ENCODE data around the gene GLOD4. TPM values are rescaled to one million over a fixed set of nuclear protein-coding genes. Genes with fewer than 3 reads are reported as not detected.

Gene GLOD4
- total RNA-seq, 1 donor from 2014 or later: 61.8 TPM

- Histone ChIP-seq H3K9me3 (ENCODE audit: insufficient read depth, low read depth, low read length) (no peaks in the 10 kb centered on the region), H4K20me1 (ENCODE audit: insufficient read depth, low read length) (peaks cover 53% of the 10 kb centered on the region), H3K36me3 (ENCODE audit: insufficient read depth, low read length) (peaks cover 7% of the 10 kb centered on the region), H3K27me3 (ENCODE audit: insufficient read depth, low read length) (no peaks in the 10 kb centered on the region), H2AFZ (ENCODE audit: low read depth, low read length) (peak overlapping the region; percentile 59), H3K4me3 (ENCODE audit: insufficient read depth, low read depth, low read length) (peak overlapping the region; percentile 76), H3K4me2 (ENCODE audit: low read length) (peak overlapping the region; percentile 97), H3K79me2 (ENCODE audit: insufficient read depth, low read length) (peaks cover 47% of the 10 kb centered on the region), H3K4me1 (ENCODE audit: insufficient read depth, low read length) (peaks cover 18% of the 10 kb centered on the region), H3K27ac (ENCODE audit: low read depth, low read length) (peak overlapping the region; percentile 53), H3K9ac (ENCODE audit: low read length) (peak overlapping the region; percentile 74)
- Mint-ChIP-seq H3K9me3 (ENCODE audit: unreplicated experiment) (no peaks in the 10 kb centered on the region), H3K36me3 (ENCODE audit: low read depth, unreplicated experiment) (peaks cover 5% of the 10 kb centered on the region), H3K27ac (ENCODE audit: unreplicated experiment) (peak overlapping the region; percentile 87), H3K27me3 (ENCODE audit: low read depth, unreplicated experiment) (peaks cover 3% of the 10 kb centered on the region), H3K4me1 (ENCODE audit: low read depth, unreplicated experiment) (peaks cover 7% of the 10 kb centered on the region), H3K4me3 (ENCODE audit: unreplicated experiment) (peak overlapping the region; percentile 93)
- FAIRE-seq (no peak), DNase-seq (ENCODE audit: low read depth) (no peak)
- TF ChIP-seq EZH2 (IDR thresholded peaks at IDR 0.05; ENCODE audit: insufficient read depth, low read length) (no peak), CTCF (IDR thresholded peaks at IDR 0.05; ENCODE audit: insufficient read depth, low read depth, low read length) (no peak)
Measured at GRCh38 chr17:732902-733720, 49.0 kb downstream of the GLOD4 start.

- H3K4me3 Mint-ChIP-seq (ENCODE audit: unreplicated experiment): peak within 1 kb of the TSS; percentile 93
- peak within 1 kb of the TSS; percentile 76 for H3K4me3 ChIP-seq (ENCODE audit: insufficient read depth, low read depth, low read length)
Measured at GRCh38 chr17:732067-732901, 49.8 kb downstream of the GLOD4 start, which contains the start of gene TLCD3A. Gene TLCD3A, plus strand, starts transcription at chr17:732596. Its CDS starts 52 bp downstream, at chr17:732648.

More at GRCh38 chr17:732067-732901, 49.8 kb downstream of the GLOD4 start, which contains the start of gene TLCD3A:
- Histone ChIP-seq H3K36me3 (ENCODE audit: insufficient read depth, low read length) (peaks cover 7% of the 10 kb centered on the region), H2AFZ (ENCODE audit: low read depth, low read length) (peak within 1 kb of the TSS; percentile 83), H3K9ac (ENCODE audit: low read length) (peak within 1 kb of the TSS; percentile 82), H3K79me2 (ENCODE audit: insufficient read depth, low read length) (peaks cover 41% of the 10 kb centered on the region), H3K9me3 (ENCODE audit: insufficient read depth, low read depth, low read length) (no peaks in the 10 kb centered on the region), H4K20me1 (ENCODE audit: insufficient read depth, low read length) (peaks cover 47% of the 10 kb centered on the region), H3K4me1 (ENCODE audit: insufficient read depth, low read length) (peaks cover 18% of the 10 kb centered on the region), H3K27ac (ENCODE audit: low read depth, low read length) (peak within 1 kb of the TSS; percentile 53), H3K4me2 (ENCODE audit: low read length) (peak within 1 kb of the TSS; percentile 97), H3K27me3 (ENCODE audit: insufficient read depth, low read length) (no peaks in the 10 kb centered on the region)
- H3K4me1 Mint-ChIP-seq (ENCODE audit: low read depth, unreplicated experiment): peaks cover 7% of the 10 kb centered on the region
- FAIRE-seq (no peak), DNase-seq (ENCODE audit: low read depth) (no peak)
- peaks cover 2% of the 10 kb centered on the region for H3K36me3 Mint-ChIP-seq (ENCODE audit: low read depth, unreplicated experiment)
- TF ChIP-seq CTCF (IDR thresholded peaks at IDR 0.05; ENCODE audit: insufficient read depth, low read depth, low read length) (no peak), EZH2 (IDR thresholded peaks at IDR 0.05; ENCODE audit: insufficient read depth, low read length) (no peak)
- no peaks in the 10 kb centered on the region for H3K9me3 Mint-ChIP-seq (ENCODE audit: unreplicated experiment)
- H3K27ac Mint-ChIP-seq (ENCODE audit: unreplicated experiment): peak within 1 kb of the TSS; percentile 87
- peaks cover 3% of the 10 kb centered on the region for H3K27me3 Mint-ChIP-seq (ENCODE audit: low read depth, unreplicated experiment)
